ENCODE measurements around the gene SH3RF2.

- TF ChIP-seq CTCF (IDR thresholded peaks at IDR 0.05): no peak
- TF ChIP-seq POLR2A (IDR thresholded peaks at IDR 0.05): no peak
- no peak for TF ChIP-seq POLR2AphosphoS5 (IDR thresholded peaks at IDR 0.05)
These were observed 143.5 kb downstream of the SH3RF2 start for GRCh38 chr5:146079695-146080373.

All from upper lobe of left lung (tissue), 4 donors.